WTC11 (cell line): ENCODE data around the gene TFPT. TPM values are rescaled to one million over a fixed set of nuclear protein-coding genes. Genes with fewer than 3 reads are reported as not detected.

Experiments used
- ATAC-seq: fragments of 200-7000 bp; cut with Tn5 transposase; 2 replicates; pipeline ENCODE4 v1.10.0; 2021; ENCODE audit warnings: mild to moderate bottlenecking, moderate library complexity
- CTCF ChIA-PET: fragments of 300-600 bp; sonication (Branson Sonifier 250); formaldehyde crosslinking; loops from one replicate; lab custom pipeline; 2021; ENCODE audit warnings: antibody characterized with exemption; lab: Charles Lee
- POLR2A ChIA-PET: fragments of 350-600 bp; sonication (Branson Sonifier 250); formaldehyde crosslinking; loops from one replicate; lab custom pipeline; 2021; ENCODE audit warnings: antibody characterized with exemption; lab: Charles Lee
- DNase-seq: peaks from one replicate; pipeline ENCODE4 v3.0.0; 2021; ENCODE audit warnings: low spot score
- H3K27ac Mint-ChIP-seq: 2 replicates; pipeline ENCODE4 v1.8.0; 2021; ENCODE audit warnings: mixed read lengths
- H3K27me3 Mint-ChIP-seq: 2 replicates; pipeline ENCODE4 v1.8.0; 2021; ENCODE audit warnings: low read depth, mild to moderate bottlenecking, moderate library complexity, mixed read lengths
- H3K36me3 Mint-ChIP-seq: 2 replicates; pipeline ENCODE4 v1.8.0; 2021; ENCODE audit warnings: mixed read lengths
- H3K4me1 Mint-ChIP-seq: 2 replicates; pipeline ENCODE4 v1.8.0; 2022; ENCODE audit warnings: mixed read lengths
- H3K4me3 Mint-ChIP-seq: 2 replicates; pipeline ENCODE4 v1.8.0; 2021; ENCODE audit warnings: mild to moderate bottlenecking, moderate library complexity, mixed read lengths
- H3K9me3 Mint-ChIP-seq: 2 replicates; pipeline ENCODE4 v1.8.0; 2021; ENCODE audit warnings: mixed read lengths
- CBFB ChIP-seq: sonication (generic); formaldehyde crosslinking; IDR thresholded peaks from 2 replicates; pipeline ENCODE4 v1.8.1; 2022; ENCODE audit warnings: mild to moderate bottlenecking, low read depth, missing genetic modification reagents
- EMX1 ChIP-seq: fragments of 250-450 bp; sonication (Bioruptor Pico); IDR thresholded peaks from 2 replicates; pipeline ENCODE4 v1.8.0; 2021; ENCODE audit warnings: mild to moderate bottlenecking
- ETV6 ChIP-seq: sonication (generic); formaldehyde crosslinking; IDR thresholded peaks from 2 replicates; pipeline ENCODE4 v1.8.1; 2022; ENCODE audit warnings: mild to moderate bottlenecking, missing genetic modification reagents
- FOXP1 ChIP-seq: sonication (generic); formaldehyde crosslinking; IDR thresholded peaks from 2 replicates; pipeline ENCODE4 v1.8.0; 2022; ENCODE audit warnings: missing genetic modification reagents, mild to moderate bottlenecking, moderate library complexity, borderline replicate concordance
- GTF2I ChIP-seq: fragments of 250-450 bp; sonication (Bioruptor Pico); conservative IDR thresholded peaks from 2 replicates; pipeline ENCODE4 v1.4.0; 2021; ENCODE audit warnings: mild to moderate bottlenecking
- JAZF1 ChIP-seq: fragments of 250-450 bp; sonication (Bioruptor Pico); IDR thresholded peaks from 2 replicates; pipeline ENCODE4 v1.9.0; 2021; ENCODE audit warnings: moderate library complexity, mild to moderate bottlenecking, inconsistent platforms
- NFE2L1 ChIP-seq: sonication (generic); formaldehyde crosslinking; IDR thresholded peaks from 2 replicates; pipeline ENCODE4 v1.8.1; 2023; ENCODE audit warnings: missing genetic modification reagents
- NR3C1 ChIP-seq: sonication (generic); formaldehyde crosslinking; conservative IDR thresholded peaks from 2 replicates; pipeline ENCODE4 v1.8.1; 2023; ENCODE audit warnings: low read depth, mild to moderate bottlenecking, missing genetic modification reagents
- ZNF263 ChIP-seq: sonication (generic); formaldehyde crosslinking; IDR thresholded peaks from 2 replicates; pipeline ENCODE4 v1.8.1; 2022; ENCODE audit warnings: low read depth, mild to moderate bottlenecking, moderate library complexity, missing genetic modification reagents
- ZNF396 ChIP-seq: fragments of 250-450 bp; sonication (Bioruptor Pico); IDR thresholded peaks from 2 replicates; pipeline ENCODE4 v1.8.0; 2021; ENCODE audit warnings: mild to moderate bottlenecking, moderate library complexity, borderline replicate concordance
- ZNF423 ChIP-seq: fragments of 250-450 bp; sonication (Bioruptor Pico); IDR thresholded peaks from 2 replicates; pipeline ENCODE4 v2.1.2; 2022; ENCODE audit warnings: mild to moderate bottlenecking, moderate library complexity
- ZNF671 ChIP-seq: fragments of 250-450 bp; sonication (Bioruptor Pico); IDR thresholded peaks from 2 replicates; pipeline ENCODE4 v1.8.0; 2021; ENCODE audit warnings: mild to moderate bottlenecking
- total RNA-seq: library from RNA; stranded (reverse); gene quantifications from 3 replicates; pipeline ENCODE4 v1.2.3, GENCODE V29; 2021
- TF ChIP-seq, protein P1 (sequence below): sonication (generic); formaldehyde crosslinking; conservative IDR thresholded peaks from 2 replicates; pipeline ENCODE4 v1.8.1; 2023; ENCODE audit warnings: mild to moderate bottlenecking, low read depth, missing genetic modification reagents, moderate library complexity
- TF ChIP-seq, protein P2 (sequence below): fragments of 250-450 bp; sonication (Bioruptor Pico); conservative IDR thresholded peaks from 2 replicates; pipeline ENCODE4 v1.9.0; 2021; ENCODE audit warnings: mild to moderate bottlenecking
- TF ChIP-seq, protein P3 (sequence below): sonication (generic); formaldehyde crosslinking; IDR thresholded peaks from 2 replicates; pipeline ENCODE4 v1.8.0; 2023; ENCODE audit warnings: missing genetic modification reagents
- TF ChIP-seq, protein P4 (sequence below): sonication (generic); formaldehyde crosslinking; IDR thresholded peaks from 2 replicates; pipeline ENCODE4 v1.8.1; 2023; ENCODE audit warnings: mild to moderate bottlenecking, missing genetic modification reagents, borderline replicate concordance
- TF ChIP-seq, protein P5 (sequence below): sonication (generic); formaldehyde crosslinking; IDR thresholded peaks from 2 replicates; pipeline ENCODE4 v1.8.1; 2023; ENCODE audit warnings: mild to moderate bottlenecking, missing genetic modification reagents, moderate library complexity
- TF ChIP-seq, protein P6 (sequence below): sonication (generic); formaldehyde crosslinking; IDR thresholded peaks from 2 replicates; pipeline ENCODE4 v1.8.0; 2023; ENCODE audit warnings: missing genetic modification reagents, mild to moderate bottlenecking, borderline replicate concordance

TFPT gene
- total RNA-seq, 1 experiment from 2014 or later, result 24.6 TPM

DNA sequence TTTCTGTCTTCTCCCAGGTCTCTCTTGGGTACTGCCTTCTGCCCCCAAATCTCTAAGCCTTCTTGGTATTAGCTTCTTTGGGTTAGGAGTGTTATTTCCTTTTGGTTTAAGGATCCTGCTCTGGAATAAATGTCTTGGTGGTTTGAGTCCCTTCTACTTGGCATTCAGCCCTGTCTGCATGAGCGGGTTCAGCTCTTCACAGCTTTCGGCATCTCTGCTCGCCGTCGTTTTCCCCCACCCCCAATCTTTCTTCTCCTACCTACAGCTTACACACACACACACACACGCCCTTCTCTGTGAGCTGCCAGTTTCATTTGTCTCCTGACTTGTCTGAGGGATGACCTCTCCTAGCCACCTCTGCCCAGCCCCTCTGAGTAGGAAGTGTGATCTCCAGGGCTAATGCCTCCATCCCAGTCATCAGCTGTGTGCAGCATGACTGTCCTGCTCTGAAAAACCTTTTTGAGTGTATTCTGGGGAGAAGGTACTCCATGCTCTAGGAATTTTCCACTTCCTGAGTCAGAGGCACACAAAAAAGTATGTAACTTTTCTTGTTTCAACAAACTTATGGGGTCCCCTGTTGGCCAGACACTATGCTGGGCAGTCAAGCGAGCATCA is 26.8 kb upstream of the TFPT start:
- H3K27ac Mint-ChIP-seq, result peak overlapping the region; percentile 1; the same call in 1 of the 2 replicates

DNA sequence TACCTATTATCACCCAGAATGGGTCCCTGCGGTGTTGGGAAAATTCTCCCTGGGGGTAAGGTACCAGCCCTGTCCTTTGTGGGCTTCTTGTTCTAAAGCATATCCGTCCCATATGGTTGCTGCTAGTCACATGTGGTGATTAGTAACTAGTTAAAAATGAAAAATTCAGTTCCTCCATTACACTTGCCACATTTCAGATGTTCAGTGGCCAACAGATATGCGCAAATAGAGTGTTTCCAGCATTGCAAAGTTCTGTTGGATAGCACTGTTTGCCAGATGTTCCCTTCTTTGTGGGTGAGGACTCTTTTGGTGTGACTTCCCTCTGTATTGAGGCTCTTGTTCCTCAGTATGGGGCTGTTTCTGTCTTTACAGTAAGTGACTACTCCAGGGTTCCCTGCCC is 25.9 kb upstream of the TFPT start:
- DNase-seq, result no peak
- no peaks in the 10 kb centered on the region; the same call in 1 of the 2 replicates for H3K27me3 Mint-ChIP-seq
- peaks cover 44% of the 10 kb centered on the region for H3K36me3 Mint-ChIP-seq
- ATAC-seq, result no peak
- H3K27ac Mint-ChIP-seq, result no peak overlapping the region
- H3K4me1 Mint-ChIP-seq, result peaks cover 20% of the 10 kb centered on the region
- ChIA-PET POLR2A (interaction anchor here (0.6 kb wide), 1 partner anchor 47 kb away, joined by 3 read pairs; no protein-coding TSS in a partner anchor), CTCF (no interaction called here)
- no peaks in the 10 kb centered on the region for H3K9me3 Mint-ChIP-seq
- no peak overlapping the region for H3K4me3 Mint-ChIP-seq
- TF ChIP-seq JAZF1 (CRISPR knock-in tag) (no peak), ZNF396 (no peak), ETV6 (no peak), FOXP1 (CRISPR knock-in tag) (no peak), EMX1 (CRISPR knock-in tag) (no peak), CBFB (no peak), NFE2L1 (no peak), NR3C1 (CRISPR knock-in tag) (no peak), GTF2I (CRISPR knock-in tag) (no peak), ZNF263 (CRISPR knock-in tag) (no peak), ZNF423 (no peak), ZNF671 (no peak)
- TF ChIP-seq, protein P1, sequence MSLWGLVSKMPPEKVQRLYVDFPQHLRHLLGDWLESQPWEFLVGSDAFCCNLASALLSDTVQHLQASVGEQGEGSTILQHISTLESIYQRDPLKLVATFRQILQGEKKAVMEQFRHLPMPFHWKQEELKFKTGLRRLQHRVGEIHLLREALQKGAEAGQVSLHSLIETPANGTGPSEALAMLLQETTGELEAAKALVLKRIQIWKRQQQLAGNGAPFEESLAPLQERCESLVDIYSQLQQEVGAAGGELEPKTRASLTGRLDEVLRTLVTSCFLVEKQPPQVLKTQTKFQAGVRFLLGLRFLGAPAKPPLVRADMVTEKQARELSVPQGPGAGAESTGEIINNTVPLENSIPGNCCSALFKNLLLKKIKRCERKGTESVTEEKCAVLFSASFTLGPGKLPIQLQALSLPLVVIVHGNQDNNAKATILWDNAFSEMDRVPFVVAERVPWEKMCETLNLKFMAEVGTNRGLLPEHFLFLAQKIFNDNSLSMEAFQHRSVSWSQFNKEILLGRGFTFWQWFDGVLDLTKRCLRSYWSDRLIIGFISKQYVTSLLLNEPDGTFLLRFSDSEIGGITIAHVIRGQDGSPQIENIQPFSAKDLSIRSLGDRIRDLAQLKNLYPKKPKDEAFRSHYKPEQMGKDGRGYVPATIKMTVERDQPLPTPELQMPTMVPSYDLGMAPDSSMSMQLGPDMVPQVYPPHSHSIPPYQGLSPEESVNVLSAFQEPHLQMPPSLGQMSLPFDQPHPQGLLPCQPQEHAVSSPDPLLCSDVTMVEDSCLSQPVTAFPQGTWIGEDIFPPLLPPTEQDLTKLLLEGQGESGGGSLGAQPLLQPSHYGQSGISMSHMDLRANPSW, result no peak
- TF ChIP-seq, protein P2, sequence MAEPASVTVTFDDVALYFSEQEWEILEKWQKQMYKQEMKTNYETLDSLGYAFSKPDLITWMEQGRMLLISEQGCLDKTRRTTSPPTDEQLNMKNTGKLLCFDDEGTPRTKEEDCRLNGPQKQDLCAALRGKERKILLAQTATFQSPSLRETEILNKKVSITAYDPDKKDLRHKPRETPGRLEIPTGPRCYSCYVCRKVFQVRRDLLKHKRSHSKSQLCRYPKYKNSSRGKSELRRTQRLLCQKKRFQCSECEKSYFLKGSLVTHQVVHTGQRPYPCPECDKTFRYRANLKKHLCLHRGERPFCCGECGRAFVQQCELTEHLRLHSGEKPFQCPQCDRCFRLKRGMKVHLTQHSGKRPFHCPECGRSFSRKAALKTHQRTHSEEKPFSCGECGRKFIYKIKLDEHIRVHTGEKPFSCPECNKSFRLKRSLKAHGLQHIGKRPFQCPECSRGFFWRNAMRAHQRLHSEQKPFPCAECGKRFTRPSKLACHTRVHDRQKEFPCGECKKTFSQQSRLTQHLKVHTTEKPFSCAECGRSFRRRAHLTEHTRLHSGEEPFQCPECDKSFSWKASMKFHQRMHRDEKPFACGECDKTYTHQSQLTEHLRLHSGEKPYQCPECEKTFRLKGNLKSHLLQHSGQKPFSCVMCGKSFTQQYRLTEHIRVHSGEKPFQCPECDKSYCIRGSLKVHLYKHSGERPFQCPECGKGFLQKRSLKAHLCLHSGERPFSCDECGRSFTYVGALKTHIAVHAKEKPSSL (CRISPR knock-in tag), result no peak
- TF ChIP-seq, protein P3, sequence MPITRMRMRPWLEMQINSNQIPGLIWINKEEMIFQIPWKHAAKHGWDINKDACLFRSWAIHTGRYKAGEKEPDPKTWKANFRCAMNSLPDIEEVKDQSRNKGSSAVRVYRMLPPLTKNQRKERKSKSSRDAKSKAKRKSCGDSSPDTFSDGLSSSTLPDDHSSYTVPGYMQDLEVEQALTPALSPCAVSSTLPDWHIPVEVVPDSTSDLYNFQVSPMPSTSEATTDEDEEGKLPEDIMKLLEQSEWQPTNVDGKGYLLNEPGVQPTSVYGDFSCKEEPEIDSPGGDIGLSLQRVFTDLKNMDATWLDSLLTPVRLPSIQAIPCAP (CRISPR knock-in tag), result no peak
- TF ChIP-seq, protein P4, sequence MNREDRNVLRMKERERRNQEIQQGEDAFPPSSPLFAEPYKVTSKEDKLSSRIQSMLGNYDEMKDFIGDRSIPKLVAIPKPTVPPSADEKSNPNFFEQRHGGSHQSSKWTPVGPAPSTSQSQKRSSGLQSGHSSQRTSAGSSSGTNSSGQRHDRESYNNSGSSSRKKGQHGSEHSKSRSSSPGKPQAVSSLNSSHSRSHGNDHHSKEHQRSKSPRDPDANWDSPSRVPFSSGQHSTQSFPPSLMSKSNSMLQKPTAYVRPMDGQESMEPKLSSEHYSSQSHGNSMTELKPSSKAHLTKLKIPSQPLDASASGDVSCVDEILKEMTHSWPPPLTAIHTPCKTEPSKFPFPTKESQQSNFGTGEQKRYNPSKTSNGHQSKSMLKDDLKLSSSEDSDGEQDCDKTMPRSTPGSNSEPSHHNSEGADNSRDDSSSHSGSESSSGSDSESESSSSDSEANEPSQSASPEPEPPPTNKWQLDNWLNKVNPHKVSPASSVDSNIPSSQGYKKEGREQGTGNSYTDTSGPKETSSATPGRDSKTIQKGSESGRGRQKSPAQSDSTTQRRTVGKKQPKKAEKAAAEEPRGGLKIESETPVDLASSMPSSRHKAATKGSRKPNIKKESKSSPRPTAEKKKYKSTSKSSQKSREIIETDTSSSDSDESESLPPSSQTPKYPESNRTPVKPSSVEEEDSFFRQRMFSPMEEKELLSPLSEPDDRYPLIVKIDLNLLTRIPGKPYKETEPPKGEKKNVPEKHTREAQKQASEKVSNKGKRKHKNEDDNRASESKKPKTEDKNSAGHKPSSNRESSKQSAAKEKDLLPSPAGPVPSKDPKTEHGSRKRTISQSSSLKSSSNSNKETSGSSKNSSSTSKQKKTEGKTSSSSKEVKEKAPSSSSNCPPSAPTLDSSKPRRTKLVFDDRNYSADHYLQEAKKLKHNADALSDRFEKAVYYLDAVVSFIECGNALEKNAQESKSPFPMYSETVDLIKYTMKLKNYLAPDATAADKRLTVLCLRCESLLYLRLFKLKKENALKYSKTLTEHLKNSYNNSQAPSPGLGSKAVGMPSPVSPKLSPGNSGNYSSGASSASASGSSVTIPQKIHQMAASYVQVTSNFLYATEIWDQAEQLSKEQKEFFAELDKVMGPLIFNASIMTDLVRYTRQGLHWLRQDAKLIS, result no peak
- TF ChIP-seq, protein P5, sequence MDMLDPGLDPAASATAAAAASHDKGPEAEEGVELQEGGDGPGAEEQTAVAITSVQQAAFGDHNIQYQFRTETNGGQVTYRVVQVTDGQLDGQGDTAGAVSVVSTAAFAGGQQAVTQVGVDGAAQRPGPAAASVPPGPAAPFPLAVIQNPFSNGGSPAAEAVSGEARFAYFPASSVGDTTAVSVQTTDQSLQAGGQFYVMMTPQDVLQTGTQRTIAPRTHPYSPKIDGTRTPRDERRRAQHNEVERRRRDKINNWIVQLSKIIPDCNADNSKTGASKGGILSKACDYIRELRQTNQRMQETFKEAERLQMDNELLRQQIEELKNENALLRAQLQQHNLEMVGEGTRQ (CRISPR knock-in tag), result no peak

More for the DNA sequence above, 26.8 kb upstream of the TFPT start:
- Mint-ChIP-seq H3K4me3 (no peak overlapping the region), H3K4me1 (peaks cover 20% of the 10 kb centered on the region), H3K9me3 (no peaks in the 10 kb centered on the region), H3K36me3 (peaks cover 53% of the 10 kb centered on the region), H3K27me3 (no peaks in the 10 kb centered on the region; the same call in 1 of the 2 replicates)
- ChIA-PET POLR2A (no interaction called here), CTCF (no interaction called here)
- no peak for ATAC-seq
- no peak for DNase-seq
- TF ChIP-seq, protein P6, sequence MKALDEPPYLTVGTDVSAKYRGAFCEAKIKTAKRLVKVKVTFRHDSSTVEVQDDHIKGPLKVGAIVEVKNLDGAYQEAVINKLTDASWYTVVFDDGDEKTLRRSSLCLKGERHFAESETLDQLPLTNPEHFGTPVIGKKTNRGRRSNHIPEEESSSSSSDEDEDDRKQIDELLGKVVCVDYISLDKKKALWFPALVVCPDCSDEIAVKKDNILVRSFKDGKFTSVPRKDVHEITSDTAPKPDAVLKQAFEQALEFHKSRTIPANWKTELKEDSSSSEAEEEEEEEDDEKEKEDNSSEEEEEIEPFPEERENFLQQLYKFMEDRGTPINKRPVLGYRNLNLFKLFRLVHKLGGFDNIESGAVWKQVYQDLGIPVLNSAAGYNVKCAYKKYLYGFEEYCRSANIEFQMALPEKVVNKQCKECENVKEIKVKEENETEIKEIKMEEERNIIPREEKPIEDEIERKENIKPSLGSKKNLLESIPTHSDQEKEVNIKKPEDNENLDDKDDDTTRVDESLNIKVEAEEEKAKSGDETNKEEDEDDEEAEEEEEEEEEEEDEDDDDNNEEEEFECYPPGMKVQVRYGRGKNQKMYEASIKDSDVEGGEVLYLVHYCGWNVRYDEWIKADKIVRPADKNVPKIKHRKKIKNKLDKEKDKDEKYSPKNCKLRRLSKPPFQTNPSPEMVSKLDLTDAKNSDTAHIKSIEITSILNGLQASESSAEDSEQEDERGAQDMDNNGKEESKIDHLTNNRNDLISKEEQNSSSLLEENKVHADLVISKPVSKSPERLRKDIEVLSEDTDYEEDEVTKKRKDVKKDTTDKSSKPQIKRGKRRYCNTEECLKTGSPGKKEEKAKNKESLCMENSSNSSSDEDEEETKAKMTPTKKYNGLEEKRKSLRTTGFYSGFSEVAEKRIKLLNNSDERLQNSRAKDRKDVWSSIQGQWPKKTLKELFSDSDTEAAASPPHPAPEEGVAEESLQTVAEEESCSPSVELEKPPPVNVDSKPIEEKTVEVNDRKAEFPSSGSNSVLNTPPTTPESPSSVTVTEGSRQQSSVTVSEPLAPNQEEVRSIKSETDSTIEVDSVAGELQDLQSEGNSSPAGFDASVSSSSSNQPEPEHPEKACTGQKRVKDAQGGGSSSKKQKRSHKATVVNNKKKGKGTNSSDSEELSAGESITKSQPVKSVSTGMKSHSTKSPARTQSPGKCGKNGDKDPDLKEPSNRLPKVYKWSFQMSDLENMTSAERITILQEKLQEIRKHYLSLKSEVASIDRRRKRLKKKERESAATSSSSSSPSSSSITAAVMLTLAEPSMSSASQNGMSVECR, result no peak
